Naive thymus-derived CD4-positive, alpha-beta T cell (primary cell): ENCODE data around the gene CEP20. TPM values are rescaled to one million over a fixed set of nuclear protein-coding genes. Genes with fewer than 3 reads are reported as not detected.

Experiments
- ATAC-seq: fragments of 150-1000 bp; cut with Tn5 transposase; 2 replicates; pipeline ENCODE4 v1.10.0; 2021; ENCODE audit warnings: mild to moderate bottlenecking, moderate library complexity
- CTCF ChIA-PET: fragments of 350-600 bp; sonication (Branson Sonifier 250); formaldehyde crosslinking; loops from one replicate; lab custom pipeline; 2021; ENCODE audit warnings: antibody characterized with exemption; lab: Charles Lee
- POLR2A ChIA-PET: fragments of 350-600 bp; sonication (Branson Sonifier 250); formaldehyde crosslinking; loops from one replicate; lab custom pipeline; 2021; ENCODE audit warnings: antibody characterized with exemption, inconsistent platforms; lab: Charles Lee
- DNase-seq, 9 donors: peaks; one replicate each; pipeline versions ENCODE4 v3.0.0 to v3.0.0-alpha.2; 2020 to 2022; ENCODE audit warnings: mixed read lengths in 1 of 9
- H3K27ac ChIP-seq: one replicate; pipeline ENCODE4 v1.7.0; 2013; ENCODE audit warnings: mild to moderate bottlenecking, low read depth, low read length, moderate library complexity
- H3K27me3 ChIP-seq, 2 donors: one replicate each; pipeline ENCODE4 v1.7.0; 2013; ENCODE audit warnings: low read length in 2 of 2, mild to moderate bottlenecking in 2 of 2, moderate library complexity in 2 of 2; ENCODE audit not compliant: control insufficient read depth in 2 of 2, insufficient read depth in 2 of 2
- H3K36me3 ChIP-seq, 3 experiments: 1 replicate in 2 of 3; 2 replicates in 1 of 3; pipeline ENCODE4 v1.7.0; 2013; ENCODE audit warnings: low read length in 3 of 3, mild to moderate bottlenecking in 3 of 3, moderate library complexity in 1 of 3; ENCODE audit not compliant: insufficient read depth in 3 of 3, control insufficient read depth in 2 of 3
- H3K4me1 ChIP-seq, 2 donors: one replicate each; pipeline ENCODE4 v1.7.0; 2013; ENCODE audit warnings: low read length in 2 of 2, mild to moderate bottlenecking in 2 of 2, moderate library complexity in 1 of 2; ENCODE audit not compliant: control insufficient read depth in 2 of 2, insufficient read depth in 2 of 2
- H3K4me3 ChIP-seq: 2 replicates; pipeline ENCODE4 v1.7.0; 2013; ENCODE audit warnings: mild to moderate bottlenecking, low read length
- H3K9me3 ChIP-seq, 3 experiments: 1 replicate in 2 of 3; 2 replicates in 1 of 3; pipeline ENCODE4 v1.7.0; 2013; ENCODE audit warnings: low read length in 3 of 3; ENCODE audit not compliant: control insufficient read depth in 2 of 3
- H3K27ac Mint-ChIP-seq, 9 donors: one replicate each; pipeline ENCODE4 v1.8.0; 2020 to 2022; ENCODE audit warnings: mixed read lengths in 9 of 9, mild to moderate bottlenecking in 8 of 9, moderate library complexity in 5 of 9, inconsistent platforms in 2 of 9
- H3K27me3 Mint-ChIP-seq, 5 donors: one replicate each; pipeline ENCODE4 v1.8.0; 2021 to 2022; ENCODE audit warnings: mixed read lengths in 5 of 5, mild to moderate bottlenecking in 1 of 5
- H3K36me3 Mint-ChIP-seq, 5 donors: one replicate each; pipeline ENCODE4 v1.8.0; 2020 to 2022; ENCODE audit warnings: mixed read lengths in 5 of 5, mild to moderate bottlenecking in 3 of 5, inconsistent platforms in 1 of 5
- H3K4me1 Mint-ChIP-seq, 7 donors: one replicate each; pipeline ENCODE4 v1.8.0; 2020 to 2022; ENCODE audit warnings: mixed read lengths in 7 of 7, mild to moderate bottlenecking in 3 of 7, inconsistent platforms in 1 of 7
- H3K4me3 Mint-ChIP-seq, 10 donors: one replicate each; pipeline ENCODE4 v1.8.0; 2020 to 2022; ENCODE audit warnings: mild to moderate bottlenecking in 10 of 10, mixed read lengths in 10 of 10, moderate library complexity in 6 of 10, inconsistent platforms in 2 of 10
- H3K9me3 Mint-ChIP-seq, 11 donors: one replicate each; pipeline ENCODE4 v1.8.0; 2020 to 2022; ENCODE audit warnings: mixed read lengths in 11 of 11, mild to moderate bottlenecking in 4 of 11, inconsistent platforms in 1 of 11, moderate library complexity in 1 of 11
- intact Hi-C, 2 donors: fragments of 100-400 bp; cut with micrococcal nuclease; formaldehyde crosslinking; loops; one replicate each; pipeline ENCODE4 v1.15.1; 2023
- polyA plus RNA-seq, 2 donors: library from polyadenylated mRNA; unstranded; fragments of 300-500 nt; fragmentation: Illumina TruSeq; gene quantifications; one replicate each; pipeline ENCODE4 v1.2.3, GENCODE V29; 2021
- total RNA-seq, 6 experiments: library from RNA in 5 of 6; stranded (reverse) in 5 of 6; gene quantifications; 1 replicate in 5 of 6; 2 replicates in 1 of 6; pipeline ENCODE4 v1.2.3 and lab custom pipeline; 2021 to 2026

The CEP20 gene
- total and polyA plus RNA-seq, 7 experiments from 2014 or later = 15.4 to 34.9 (median 27.8) TPM

DNA sequence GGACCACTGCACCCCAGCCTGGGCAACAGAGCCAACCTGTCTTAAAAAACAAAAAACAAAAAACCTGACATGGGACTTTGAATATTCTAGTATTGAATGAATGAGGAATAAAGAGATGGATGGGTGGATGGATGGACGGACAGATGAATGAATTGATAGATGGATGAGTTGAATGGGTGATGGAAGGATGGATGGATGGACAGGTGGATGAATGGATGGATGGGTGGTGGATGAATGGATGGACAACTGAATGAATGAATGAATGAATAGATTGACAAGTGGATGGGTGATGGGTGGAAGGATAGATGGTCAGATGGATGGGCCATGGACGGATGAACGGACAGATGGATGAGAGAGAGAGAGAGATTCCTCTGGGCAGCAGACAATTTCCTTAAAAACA lies 22.8 kb upstream of the CEP20 start:
- peaks cover 12 to 24% (median 18%) of the 10 kb centered on the region in 7 donors for H3K4me1 Mint-ChIP-seq
- H3K27me3 Mint-ChIP-seq = no peaks in the 10 kb centered on the region
- Histone ChIP-seq H3K9me3 (peaks cover 0 to 5% (median 0%) of the 10 kb centered on the region in 3 experiments), H3K36me3 (no peaks in the 10 kb centered on the region), H3K4me3 (no peak overlapping the region), H3K27ac (no peak overlapping the region), H3K27me3 (no peaks in the 10 kb centered on the region), H3K4me1 (no peaks in the 10 kb centered on the region)
- H3K4me3 Mint-ChIP-seq = peak overlapping the region in 5 of 10 donors; percentile 1 to 43 (median 3)
- no peak for DNase-seq
- peaks cover 0 to 11% (median 0%) of the 10 kb centered on the region in 11 donors for H3K9me3 Mint-ChIP-seq
- ChIA-PET POLR2A (no interaction called here), CTCF (no interaction called here)
- peak overlapping the region in 6 of 9 donors; percentile 33 to 69 (median 62) for H3K27ac Mint-ChIP-seq
- intact Hi-C loops = no loop called here
- peaks cover 0 to 10% (median 0%) of the 10 kb centered on the region in 5 donors for H3K36me3 Mint-ChIP-seq
- no peak for ATAC-seq

DNA sequence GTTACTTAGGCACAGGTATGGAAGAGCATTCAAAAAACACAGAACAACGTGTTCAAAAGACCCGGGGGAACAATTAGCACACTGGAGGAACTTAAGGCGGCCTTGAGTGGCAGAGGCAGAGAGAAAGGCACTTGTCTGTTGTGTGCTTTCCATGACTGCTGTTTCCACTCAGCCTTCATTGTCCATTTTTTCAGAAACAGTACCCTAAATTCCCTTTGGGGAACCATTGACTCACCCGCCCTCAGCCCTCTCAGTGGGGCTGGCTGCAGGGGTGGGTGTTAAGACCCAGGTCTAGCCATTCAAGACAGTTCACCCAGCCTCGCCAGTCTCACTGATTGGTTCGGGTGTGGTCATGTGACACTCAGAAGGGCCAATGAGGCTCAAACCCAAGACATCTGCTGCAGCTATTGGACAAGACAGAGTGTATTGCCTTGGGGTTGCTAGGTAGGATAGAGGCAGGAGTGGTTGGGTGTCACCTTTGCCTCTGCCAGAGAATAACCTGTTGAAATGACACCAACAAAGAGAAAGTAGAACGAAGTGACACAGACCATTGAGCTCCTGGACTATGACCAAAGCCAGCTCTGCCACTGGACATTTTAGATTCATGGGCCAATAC lies 19.6 kb upstream of the CEP20 start:
- H3K27me3 ChIP-seq = no peaks in the 10 kb centered on the region
- H3K4me3 ChIP-seq = no peak overlapping the region
- H3K36me3 Mint-ChIP-seq = peaks cover 0 to 10% (median 0%) of the 10 kb centered on the region in 5 donors
- peaks cover 0 to 4% (median 0%) of the 10 kb centered on the region in 5 donors for H3K27me3 Mint-ChIP-seq
- H3K9me3 Mint-ChIP-seq = peaks cover 0 to 11% (median 0%) of the 10 kb centered on the region in 11 donors
- ATAC-seq = peak; percentile 80
- ChIA-PET POLR2A (no interaction called here), CTCF (no interaction called here)
- H3K4me1 Mint-ChIP-seq = peaks cover 8 to 15% (median 12%) of the 10 kb centered on the region in 7 donors
- intact Hi-C loops = no loop called here
- peaks cover 0 to 6% (median 0%) of the 10 kb centered on the region in 3 experiments for H3K9me3 ChIP-seq
- no peaks in the 10 kb centered on the region for H3K36me3 ChIP-seq
- H3K4me3 Mint-ChIP-seq = no peak overlapping the region
- DNase-seq = peak in 3 of 9 donors; percentile 7 to 44 (median 22)
- H3K27ac Mint-ChIP-seq = no peak overlapping the region
- no peak overlapping the region for H3K27ac ChIP-seq
- no peaks in the 10 kb centered on the region for H3K4me1 ChIP-seq

DNA sequence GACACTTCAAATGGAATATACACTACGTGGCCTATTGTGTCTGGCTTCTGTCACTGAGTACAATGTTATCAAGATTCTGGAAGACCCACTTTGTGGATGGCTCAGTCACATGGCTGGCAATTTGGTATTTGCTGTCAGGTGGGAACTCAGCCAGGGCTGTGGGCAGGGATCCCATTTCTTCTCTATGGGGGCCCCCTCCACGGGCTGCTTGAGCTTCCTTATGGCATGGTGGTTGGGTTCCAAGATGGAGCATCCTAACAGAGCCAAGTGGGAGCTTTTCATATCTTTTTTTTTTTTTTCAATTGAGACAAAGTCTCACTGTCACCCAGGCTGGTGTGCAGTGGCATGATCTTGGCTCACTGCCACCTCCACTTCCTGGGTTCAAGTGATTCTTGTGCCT lies 18.0 kb upstream of the CEP20 start:
- Histone ChIP-seq H3K27ac (no peak overlapping the region), H3K27me3 (no peaks in the 10 kb centered on the region), H3K4me1 (no peaks in the 10 kb centered on the region), H3K9me3 (peaks cover 0 to 6% (median 0%) of the 10 kb centered on the region in 3 experiments), H3K36me3 (no peaks in the 10 kb centered on the region), H3K4me3 (no peak overlapping the region)
- DNase-seq (no peak), ATAC-seq (no peak)
- H3K36me3 Mint-ChIP-seq = peaks cover 0 to 8% (median 0%) of the 10 kb centered on the region in 5 donors
- no peak overlapping the region for H3K4me3 Mint-ChIP-seq
- ChIA-PET POLR2A (no interaction called here), CTCF (no interaction called here)
- H3K27me3 Mint-ChIP-seq = peaks cover 0 to 4% (median 0%) of the 10 kb centered on the region in 5 donors
- intact Hi-C loops = no loop called here
- H3K9me3 Mint-ChIP-seq = peaks cover 0 to 11% (median 0%) of the 10 kb centered on the region in 11 donors
- peaks cover 0 to 6% (median 5%) of the 10 kb centered on the region in 7 donors for H3K4me1 Mint-ChIP-seq
- no peak overlapping the region for H3K27ac Mint-ChIP-seq

DNA sequence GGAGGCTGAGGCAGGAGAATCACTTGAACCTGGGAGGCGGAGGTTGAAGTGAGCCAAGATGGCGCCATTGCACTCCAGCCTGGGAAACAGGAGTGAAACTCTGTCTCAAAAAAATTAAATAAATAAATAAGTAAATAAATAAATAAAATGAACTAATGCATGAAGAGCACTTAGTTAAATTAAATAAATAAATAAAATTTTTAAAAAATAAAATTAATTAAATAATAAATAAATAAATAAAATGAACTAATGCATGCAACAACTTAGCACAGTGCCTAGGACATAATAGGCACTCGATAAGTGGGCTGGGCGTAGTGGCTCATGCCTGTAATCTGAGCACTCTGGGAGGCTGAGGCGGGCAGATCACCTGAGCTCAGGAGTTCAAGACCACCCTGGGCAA lies 15.6 kb upstream of the CEP20 start:
- CTCF ChIA-PET = no interaction called here
- H3K4me3 ChIP-seq = no peak overlapping the region
- H3K27me3 ChIP-seq = no peaks in the 10 kb centered on the region
- H3K36me3 ChIP-seq = no peaks in the 10 kb centered on the region
- no peak for ATAC-seq
- Mint-ChIP-seq H3K27ac (no peak overlapping the region), H3K9me3 (peaks cover 0 to 7% (median 0%) of the 10 kb centered on the region in 11 donors), H3K27me3 (peaks cover 0 to 4% (median 0%) of the 10 kb centered on the region in 5 donors), H3K36me3 (peaks cover 0 to 4% (median 0%) of the 10 kb centered on the region in 5 donors), H3K4me1 (peaks cover 0 to 16% (median 0%) of the 10 kb centered on the region in 7 donors), H3K4me3 (no peak overlapping the region)
- no peak overlapping the region for H3K27ac ChIP-seq
- intact Hi-C loops = no loop called here
- POLR2A ChIA-PET = interaction anchor here (1.1 kb wide), 1 partner anchor 15 kb away, joined by 3 read pairs; the partner anchor contains the start of gene CEP20
- DNase-seq = no peak
- H3K4me1 ChIP-seq = no peaks in the 10 kb centered on the region
- peaks cover 0 to 6% (median 0%) of the 10 kb centered on the region in 3 experiments for H3K9me3 ChIP-seq

DNA sequence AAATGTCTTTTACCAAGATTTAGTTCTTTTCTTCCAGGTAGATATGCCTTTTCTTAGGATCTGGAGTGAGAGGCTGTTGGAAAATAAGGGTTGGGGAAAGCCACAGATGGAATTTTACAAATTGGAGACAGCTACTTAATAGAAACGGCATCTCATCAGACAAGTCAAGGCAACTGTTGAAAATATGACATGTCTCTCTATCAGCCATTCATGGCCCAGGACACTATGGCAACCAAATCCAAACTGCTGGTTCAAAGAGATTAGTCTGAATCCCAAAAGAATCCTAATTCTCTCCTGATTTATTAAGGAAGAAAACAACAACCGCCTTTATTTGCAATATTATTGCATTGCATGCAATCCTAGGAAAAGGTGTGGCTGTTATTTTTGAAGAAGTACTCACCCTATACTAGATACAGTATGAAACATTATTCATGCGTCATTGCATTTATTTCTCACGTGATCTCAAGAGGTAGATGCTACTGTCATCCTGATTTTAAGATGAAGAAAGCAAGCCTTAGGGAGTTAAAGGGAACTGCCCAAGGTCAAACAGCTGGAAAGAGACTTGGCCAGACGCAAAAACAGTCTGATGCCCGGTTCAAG lies 12.6 kb upstream of the CEP20 start:
- Histone ChIP-seq H3K4me3 (no peak overlapping the region), H3K9me3 (no peaks in the 10 kb centered on the region), H3K27ac (no peak overlapping the region), H3K36me3 (no peaks in the 10 kb centered on the region), H3K4me1 (no peaks in the 10 kb centered on the region), H3K27me3 (no peaks in the 10 kb centered on the region)
- no peak for DNase-seq
- no peak for ATAC-seq
- intact Hi-C loops = no loop called here
- CTCF ChIA-PET = interaction anchor here (0.8 kb wide), 1 partner anchor 828 kb away, joined by 3 read pairs; no protein-coding TSS in a partner anchor
- H3K9me3 Mint-ChIP-seq = peaks cover 0 to 1% (median 0%) of the 10 kb centered on the region in 11 donors
- H3K27me3 Mint-ChIP-seq = peaks cover 0 to 4% (median 0%) of the 10 kb centered on the region in 5 donors
- no peaks in the 10 kb centered on the region for H3K36me3 Mint-ChIP-seq
- no peak overlapping the region for H3K4me3 Mint-ChIP-seq
- H3K27ac Mint-ChIP-seq = no peak overlapping the region
- H3K4me1 Mint-ChIP-seq = peaks cover 0 to 35% (median 0%) of the 10 kb centered on the region in 7 donors
- POLR2A ChIA-PET = no interaction called here

DNA sequence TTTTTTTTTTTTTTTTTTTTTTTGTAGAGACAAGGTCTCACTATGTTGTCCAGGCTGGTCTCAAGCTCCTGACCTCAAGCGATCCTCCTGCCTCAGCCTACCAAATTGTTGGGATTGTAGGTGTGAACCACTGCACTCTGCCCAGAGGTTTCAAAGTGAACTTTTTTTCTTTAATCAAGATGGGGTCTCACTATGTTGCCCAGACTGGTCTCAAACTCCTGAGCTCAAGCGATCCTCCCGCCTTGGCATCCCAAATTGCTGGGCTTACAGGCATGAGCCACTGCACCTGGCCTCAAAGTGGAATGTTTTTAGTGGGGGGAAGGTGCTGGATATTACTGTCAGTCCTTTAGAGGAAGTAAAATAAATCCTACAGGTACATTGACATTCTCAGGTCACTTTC lies 12.0 kb upstream of the CEP20 start:
- peaks cover 0 to 35% (median 0%) of the 10 kb centered on the region in 7 donors for H3K4me1 Mint-ChIP-seq

More for the DNA sequence above, 12.0 kb upstream of the CEP20 start:
- no peaks in the 10 kb centered on the region for H3K36me3 Mint-ChIP-seq
- no peaks in the 10 kb centered on the region for H3K27me3 ChIP-seq
- POLR2A ChIA-PET = interaction anchor here (1.1 kb wide), 1 partner anchor 12 kb away, joined by 5 read pairs; the partner anchor contains the start of gene CEP20
- CTCF ChIA-PET = interaction anchor here (0.8 kb wide), 1 partner anchor 827 kb away, joined by 3 read pairs; no protein-coding TSS in a partner anchor
- H3K9me3 ChIP-seq = no peaks in the 10 kb centered on the region
- H3K4me3 ChIP-seq = no peak overlapping the region
- H3K27ac Mint-ChIP-seq = no peak overlapping the region
- no peaks in the 10 kb centered on the region for H3K9me3 Mint-ChIP-seq
- intact Hi-C loops = no loop called here
- no peak overlapping the region for H3K4me3 Mint-ChIP-seq
- no peak overlapping the region for H3K27ac ChIP-seq
- H3K4me1 ChIP-seq = no peaks in the 10 kb centered on the region
- ATAC-seq (no peak), DNase-seq (no peak)
- H3K36me3 ChIP-seq = no peaks in the 10 kb centered on the region
- peaks cover 0 to 4% (median 0%) of the 10 kb centered on the region in 5 donors for H3K27me3 Mint-ChIP-seq
